GM23248 (cell line): ENCODE results near the gene LDLRAD4.
"Not testable (repeated sequence)": the region's sequence is repeated elsewhere in the genome, so short reads cannot be mapped to it uniquely, and the experiment has no call there.

Experiments
- EZH2 ChIP-seq: fragments of 200-600 bp; sonication (generic); IDR thresholded peaks from 2 replicates; pipeline ENCODE4 v1.6.1; 2018; ENCODE audit warnings: antibody characterized with exemption, mild to moderate bottlenecking; ENCODE audit not compliant: insufficient read depth, poor library complexity, severe bottlenecking
- EZH2phosphoT487 ChIP-seq: fragments of 200-600 bp; sonication (generic); IDR thresholded peaks from 2 replicates; pipeline ENCODE4 v1.6.1; 2018; ENCODE audit warnings: antibody characterized with exemption, moderate library complexity, mild to moderate bottlenecking, low read depth; ENCODE audit not compliant: insufficient read depth

DNA sequence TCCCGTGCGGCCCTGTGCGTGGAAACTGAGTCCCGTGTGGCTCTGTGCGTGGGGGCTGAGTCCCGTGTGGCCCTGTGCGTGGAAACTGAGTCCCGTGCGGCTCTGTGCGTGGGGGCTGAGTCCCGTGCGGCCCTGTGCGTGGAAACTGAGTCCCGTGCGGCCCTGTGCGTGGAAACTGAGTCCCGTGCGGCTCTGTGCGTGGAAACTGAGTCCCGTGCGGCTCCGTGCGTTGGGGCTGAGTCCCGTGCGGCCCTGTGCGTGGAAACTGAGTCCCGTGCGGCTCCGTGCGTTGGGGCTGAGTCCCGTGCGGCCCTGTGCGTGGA is 43.8 kb downstream of the LDLRAD4 start:
- TF ChIP-seq EZH2, EZH2phosphoT487: not testable (repeated sequence)
